SJSA1 (cell line): Measurements from ENCODE around the gene FAAP100. TPM values are rescaled to one million over a fixed set of nuclear protein-coding genes. Genes with fewer than 3 reads are reported as not detected.

Experiments used
- DNase-seq, 2 experiments: peaks; one replicate each; pipeline ENCODE4 v3.0.0-alpha.2; 2015 to 2020; ENCODE audit warnings: low spot score in 2 of 2, low read depth in 1 of 2
- H3K27ac ChIP-seq: fragments of 250-450 bp; sonication (Bioruptor Pico); 2 replicates; pipeline ENCODE4 v1.5.1; 2020; ENCODE audit warnings: mild to moderate bottlenecking, moderate library complexity
- H3K27me3 ChIP-seq: fragments of 250-450 bp; sonication (Bioruptor Pico); replicated peaks from 2 replicates; pipeline ENCODE4 v1.5.1; 2020; ENCODE audit warnings: mild to moderate bottlenecking, moderate library complexity
- H3K36me3 ChIP-seq: fragments of 250-450 bp; sonication (Bioruptor Pico); 2 replicates; pipeline ENCODE4 v1.5.1; 2020; ENCODE audit warnings: mild to moderate bottlenecking
- H3K4me1 ChIP-seq: fragments of 250-450 bp; sonication (Bioruptor Pico); replicated peaks from 2 replicates; pipeline ENCODE4 v1.6.1; 2021; ENCODE audit warnings: mild to moderate bottlenecking
- H3K4me3 ChIP-seq: fragments of 250-450 bp; sonication (Bioruptor Pico); 2 replicates; pipeline ENCODE4 v1.5.1; 2020; ENCODE audit warnings: mild to moderate bottlenecking
- H3K9me3 ChIP-seq: fragments of 250-450 bp; sonication (Bioruptor Pico); replicated peaks from 2 replicates; pipeline ENCODE4 v1.5.1; 2020; ENCODE audit warnings: mild to moderate bottlenecking
- total RNA-seq: library from RNA; depleted of rRNA; stranded (reverse); fragments of >200 nt; shearing (Covaris generic); gene quantifications from 2 replicates; pipeline ENCODE4 v1.2.3, GENCODE V29; 2014

The FAAP100 gene
- total RNA-seq, 1 experiment from 2014 or later, result 28.1 TPM

- H3K4me3 ChIP-seq, result peak overlapping the region; percentile 80
- 0 out of 2 replicates have a peak overlapping the region, but pooled peaks have one; percentile 11 for H3K27ac ChIP-seq
- no peaks in the 10 kb centered on the region; the same call in 1 of the 2 replicates for H3K27me3 ChIP-seq
- H3K9me3 ChIP-seq, result 0 out of 2 replicates have a peak, but pooled peaks cover 5% of the 10 kb centered on the region
- H3K36me3 ChIP-seq, result peaks cover 59% of the 10 kb centered on the region
- H3K4me1 ChIP-seq, result peaks cover 32% of the 10 kb centered on the region
- DNase-seq, result peak; percentile 37 to 43
Measured at GRCh38 chr17:81509972-81510784, 42.0 kb downstream of the FAAP100 start.

GRCh38 chr17:81509207-81509971 lies 42.8 kb downstream of the FAAP100 start:
- H3K9me3 ChIP-seq, result 0 out of 2 replicates have a peak, but pooled peaks cover 5% of the 10 kb centered on the region
- DNase-seq, result peak in 1 of 2 experiments; percentile 40
- H3K27me3 ChIP-seq, result no peaks in the 10 kb centered on the region; the same call in 1 of the 2 replicates
- 0 out of 2 replicates have a peak overlapping the region, but pooled peaks have one; percentile 11 for H3K27ac ChIP-seq
- H3K4me3 ChIP-seq, result peak overlapping the region; percentile 80
- H3K4me1 ChIP-seq, result peaks cover 29% of the 10 kb centered on the region
- H3K36me3 ChIP-seq, result peaks cover 56% of the 10 kb centered on the region

GRCh38 chr17:81508639-81509206 lies 43.4 kb downstream of the FAAP100 start:
- Histone ChIP-seq H3K4me1 (peaks cover 22% of the 10 kb centered on the region), H3K36me3 (peaks cover 56% of the 10 kb centered on the region), H3K9me3 (0 out of 2 replicates have a peak, but pooled peaks cover 5% of the 10 kb centered on the region), H3K27ac (no peak overlapping the region), H3K4me3 (peak overlapping the region; percentile 80), H3K27me3 (no peaks in the 10 kb centered on the region; the same call in 1 of the 2 replicates)
- DNase-seq, result peak; percentile 51 to 63

GRCh38 chr17:81503619-81504018 lies 48.5 kb downstream of the FAAP100 start:
- Histone ChIP-seq H3K9me3 (0 out of 2 replicates have a peak, but pooled peaks cover 5% of the 10 kb centered on the region), H3K4me3 (no peak overlapping the region), H3K27me3 (no peaks in the 10 kb centered on the region; the same call in 1 of the 2 replicates), H3K36me3 (peaks cover 16% of the 10 kb centered on the region), H3K4me1 (peaks cover 28% of the 10 kb centered on the region), H3K27ac (no peak overlapping the region)
- DNase-seq, result no peak

GRCh38 chr17:81502471-81503017 lies 49.6 kb downstream of the FAAP100 start:
- no peak overlapping the region for H3K4me3 ChIP-seq
- H3K27ac ChIP-seq, result no peak overlapping the region
- DNase-seq, result no peak

GRCh38 chr17:81500047-81500446 lies 52.1 kb downstream of the FAAP100 start:
- Histone ChIP-seq H3K27me3 (no peaks in the 10 kb centered on the region), H3K4me3 (no peak overlapping the region), H3K36me3 (no peaks in the 10 kb centered on the region), H3K4me1 (peaks cover 27% of the 10 kb centered on the region), H3K9me3 (0 out of 2 replicates have a peak, but pooled peaks cover 2% of the 10 kb centered on the region), H3K27ac (peak overlapping the region; percentile 45)
- DNase-seq, result peak; percentile 85 to 92

More at GRCh38 chr17:81502471-81503017, 49.6 kb downstream of the FAAP100 start:
- 0 out of 2 replicates have a peak, but pooled peaks cover 5% of the 10 kb centered on the region for H3K36me3 ChIP-seq
- H3K9me3 ChIP-seq, result 0 out of 2 replicates have a peak, but pooled peaks cover 5% of the 10 kb centered on the region
- no peaks in the 10 kb centered on the region; the same call in 1 of the 2 replicates for H3K27me3 ChIP-seq
- H3K4me1 ChIP-seq, result peaks cover 27% of the 10 kb centered on the region

GRCh38 chr17:81499601-81499970 lies 52.6 kb downstream of the FAAP100 start:
- Histone ChIP-seq H3K4me1 (peaks cover 27% of the 10 kb centered on the region), H3K4me3 (no peak overlapping the region), H3K27ac (peak overlapping the region; percentile 45), H3K9me3 (0 out of 2 replicates have a peak, but pooled peaks cover 2% of the 10 kb centered on the region), H3K27me3 (no peaks in the 10 kb centered on the region), H3K36me3 (no peaks in the 10 kb centered on the region)
- no peak for DNase-seq

GRCh38 chr17:81498953-81499600 lies 53.1 kb downstream of the FAAP100 start:
- DNase-seq, result peak in 1 of 2 experiments; percentile 49
- Histone ChIP-seq H3K9me3 (0 out of 2 replicates have a peak, but pooled peaks cover 2% of the 10 kb centered on the region), H3K4me3 (no peak overlapping the region), H3K27me3 (no peaks in the 10 kb centered on the region), H3K27ac (peak overlapping the region; percentile 45), H3K4me1 (peaks cover 27% of the 10 kb centered on the region), H3K36me3 (no peaks in the 10 kb centered on the region)

GRCh38 chr17:81494626-81495377 lies 57.4 kb downstream of the FAAP100 start:
- H3K27me3 ChIP-seq, result no peaks in the 10 kb centered on the region
- no peaks in the 10 kb centered on the region for H3K9me3 ChIP-seq
- H3K4me3 ChIP-seq, result no peak overlapping the region
- DNase-seq, result no peak
- H3K27ac ChIP-seq, result no peak overlapping the region
- H3K4me1 ChIP-seq, result peaks cover 35% of the 10 kb centered on the region
- no peaks in the 10 kb centered on the region for H3K36me3 ChIP-seq

- no peaks in the 10 kb centered on the region for H3K9me3 ChIP-seq
- H3K27me3 ChIP-seq, result no peaks in the 10 kb centered on the region
- peaks cover 27% of the 10 kb centered on the region for H3K4me1 ChIP-seq
- H3K36me3 ChIP-seq, result no peaks in the 10 kb centered on the region
- no peak overlapping the region for H3K4me3 ChIP-seq
- DNase-seq, result no peak
- H3K27ac ChIP-seq, result no peak overlapping the region
Measured at GRCh38 chr17:81493198-81494038, 58.7 kb downstream of the FAAP100 start.

- no peak overlapping the region for H3K27ac ChIP-seq
- no peaks in the 10 kb centered on the region for H3K9me3 ChIP-seq
- no peak for DNase-seq
- H3K4me3 ChIP-seq, result no peak overlapping the region
- peaks cover 3% of the 10 kb centered on the region; the same call in 1 of the 2 replicates for H3K36me3 ChIP-seq
- no peaks in the 10 kb centered on the region for H3K27me3 ChIP-seq
- peaks cover 34% of the 10 kb centered on the region for H3K4me1 ChIP-seq
Measured at GRCh38 chr17:81492706-81493105, 59.4 kb downstream of the FAAP100 start.
